ENCODE results near the gene LRP5.

LRP5 gene

GRCh38 chr11:68409748-68410344 lies 97.5 kb downstream of the LRP5 start:
- no peak overlapping the region for H3K4me3 ChIP-seq (ENCODE audit: extremely low read depth, insufficient read depth, low read length, poor library complexity, severe bottlenecking)
- WGBS, 2 experiments (ENCODE audit: insufficient coverage in 2 of 2) = 89 to 92% methylated on average over 30 of the region's 30 CpGs
- no peaks in the 10 kb centered on the region for H3K9me3 ChIP-seq (ENCODE audit: control insufficient read depth, low read length)
- H3K27ac ChIP-seq (ENCODE audit: low read depth, low read length, severe bottlenecking) = no peak overlapping the region
- H3K4me1 ChIP-seq (ENCODE audit: control insufficient read depth, insufficient read depth, low read length, poor library complexity, severe bottlenecking) = no peaks in the 10 kb centered on the region
- peaks cover 77% of the 10 kb centered on the region for H3K36me3 ChIP-seq (ENCODE audit: control insufficient read depth, insufficient read depth, low read length)

- WGBS, 2 experiments (ENCODE audit: insufficient coverage in 2 of 2) = 95 to 99% methylated on average over 15 to 17 of the region's 17 CpGs
- Histone ChIP-seq H3K27ac (ENCODE audit: low read depth, low read length, severe bottlenecking) (no peak overlapping the region), H3K4me1 (ENCODE audit: control insufficient read depth, insufficient read depth, low read length, poor library complexity, severe bottlenecking) (no peaks in the 10 kb centered on the region), H3K36me3 (ENCODE audit: control insufficient read depth, insufficient read depth, low read length) (peaks cover 80% of the 10 kb centered on the region), H3K4me3 (ENCODE audit: extremely low read depth, insufficient read depth, low read length, poor library complexity, severe bottlenecking) (no peak overlapping the region), H3K9me3 (ENCODE audit: control insufficient read depth, low read length) (no peaks in the 10 kb centered on the region)
Measured at GRCh38 chr11:68411501-68411991, 99.2 kb downstream of the LRP5 start.

- H3K36me3 ChIP-seq (ENCODE audit: control insufficient read depth, insufficient read depth, low read length) = peaks cover 78% of the 10 kb centered on the region
Measured at GRCh38 chr11:68412593-68413475, 100.4 kb downstream of the LRP5 start.

GRCh38 chr11:68413591-68413999 lies 101.2 kb downstream of the LRP5 start:
- Histone ChIP-seq H3K9me3 (ENCODE audit: control insufficient read depth, low read length) (no peaks in the 10 kb centered on the region), H3K4me1 (ENCODE audit: control insufficient read depth, insufficient read depth, low read length, poor library complexity, severe bottlenecking) (no peaks in the 10 kb centered on the region), H3K4me3 (ENCODE audit: extremely low read depth, insufficient read depth, low read length, poor library complexity, severe bottlenecking) (no peak overlapping the region), H3K27ac (ENCODE audit: low read depth, low read length, severe bottlenecking) (no peak overlapping the region), H3K36me3 (ENCODE audit: control insufficient read depth, insufficient read depth, low read length) (peaks cover 73% of the 10 kb centered on the region)
- 95 to 96% methylated on average over 27 of the region's 27 CpGs for WGBS, 2 experiments (ENCODE audit: insufficient coverage in 2 of 2)

More at GRCh38 chr11:68412593-68413475, 100.4 kb downstream of the LRP5 start:
- WGBS, 2 experiments (ENCODE audit: insufficient coverage in 2 of 2) = 96 to 97% methylated on average over 23 to 24 of the region's 24 CpGs
- no peak overlapping the region for H3K4me3 ChIP-seq (ENCODE audit: extremely low read depth, insufficient read depth, low read length, poor library complexity, severe bottlenecking)
- no peaks in the 10 kb centered on the region for H3K4me1 ChIP-seq (ENCODE audit: control insufficient read depth, insufficient read depth, low read length, poor library complexity, severe bottlenecking)
- no peak overlapping the region for H3K27ac ChIP-seq (ENCODE audit: low read depth, low read length, severe bottlenecking)
- no peaks in the 10 kb centered on the region for H3K9me3 ChIP-seq (ENCODE audit: control insufficient read depth, low read length)

- no peak overlapping the region for H3K4me3 ChIP-seq (ENCODE audit: extremely low read depth, insufficient read depth, low read length, poor library complexity, severe bottlenecking)
- H3K36me3 ChIP-seq (ENCODE audit: control insufficient read depth, insufficient read depth, low read length) = peaks cover 72% of the 10 kb centered on the region
- H3K4me1 ChIP-seq (ENCODE audit: control insufficient read depth, insufficient read depth, low read length, poor library complexity, severe bottlenecking) = no peaks in the 10 kb centered on the region
- 95% methylated on average over 17 of the region's 19 CpGs for WGBS, 2 experiments (ENCODE audit: insufficient coverage in 2 of 2)
- no peak overlapping the region for H3K27ac ChIP-seq (ENCODE audit: low read depth, low read length, severe bottlenecking)
- no peaks in the 10 kb centered on the region for H3K9me3 ChIP-seq (ENCODE audit: control insufficient read depth, low read length)
Measured at GRCh38 chr11:68414496-68415221, 102.3 kb downstream of the LRP5 start.

GRCh38 chr11:68416070-68416578 lies 103.7 kb downstream of the LRP5 start:
- no peak overlapping the region for H3K27ac ChIP-seq (ENCODE audit: low read depth, low read length, severe bottlenecking)
- no peaks in the 10 kb centered on the region for H3K4me1 ChIP-seq (ENCODE audit: control insufficient read depth, insufficient read depth, low read length, poor library complexity, severe bottlenecking)
- peaks cover 61% of the 10 kb centered on the region for H3K36me3 ChIP-seq (ENCODE audit: control insufficient read depth, insufficient read depth, low read length)
- no peaks in the 10 kb centered on the region for H3K9me3 ChIP-seq (ENCODE audit: control insufficient read depth, low read length)
- H3K4me3 ChIP-seq (ENCODE audit: extremely low read depth, insufficient read depth, low read length, poor library complexity, severe bottlenecking) = no peak overlapping the region
- 96% methylated on average over 20 to 21 of the region's 22 CpGs for WGBS, 2 experiments (ENCODE audit: insufficient coverage in 2 of 2)

GRCh38 chr11:68418648-68419047 lies 106.3 kb downstream of the LRP5 start:
- no peaks in the 10 kb centered on the region for H3K4me1 ChIP-seq (ENCODE audit: control insufficient read depth, insufficient read depth, low read length, poor library complexity, severe bottlenecking)
- peaks cover 40% of the 10 kb centered on the region for H3K36me3 ChIP-seq (ENCODE audit: control insufficient read depth, insufficient read depth, low read length)
- H3K9me3 ChIP-seq (ENCODE audit: control insufficient read depth, low read length) = no peaks in the 10 kb centered on the region
- no peak overlapping the region for H3K4me3 ChIP-seq (ENCODE audit: extremely low read depth, insufficient read depth, low read length, poor library complexity, severe bottlenecking)
- H3K27ac ChIP-seq (ENCODE audit: low read depth, low read length, severe bottlenecking) = no peak overlapping the region
- WGBS, 2 experiments (ENCODE audit: insufficient coverage in 2 of 2) = 72 to 79% methylated on average over 3 to 6 of the region's 6 CpGs

- Histone ChIP-seq H3K4me1 (ENCODE audit: control insufficient read depth, insufficient read depth, low read length, poor library complexity, severe bottlenecking) (no peaks in the 10 kb centered on the region), H3K4me3 (ENCODE audit: extremely low read depth, insufficient read depth, low read length, poor library complexity, severe bottlenecking) (no peak overlapping the region), H3K27ac (ENCODE audit: low read depth, low read length, severe bottlenecking) (no peak overlapping the region), H3K9me3 (ENCODE audit: control insufficient read depth, low read length) (no peaks in the 10 kb centered on the region), H3K36me3 (ENCODE audit: control insufficient read depth, insufficient read depth, low read length) (peaks cover 29% of the 10 kb centered on the region)
- WGBS, 2 experiments (ENCODE audit: insufficient coverage in 2 of 2) = 94 to 96% methylated on average over 5 to 7 of the region's 7 CpGs
Measured at GRCh38 chr11:68420171-68420570, 107.8 kb downstream of the LRP5 start.

GRCh38 chr11:68423481-68423880 lies 111.1 kb downstream of the LRP5 start:
- H3K27ac ChIP-seq (ENCODE audit: low read depth, low read length, severe bottlenecking) = no peak overlapping the region
- no peaks in the 10 kb centered on the region for H3K4me1 ChIP-seq (ENCODE audit: control insufficient read depth, insufficient read depth, low read length, poor library complexity, severe bottlenecking)
- WGBS, 2 experiments (ENCODE audit: insufficient coverage in 2 of 2) = 95 to 97% methylated on average over 12 to 21 of the region's 21 CpGs
- H3K4me3 ChIP-seq (ENCODE audit: extremely low read depth, insufficient read depth, low read length, poor library complexity, severe bottlenecking) = no peak overlapping the region
- H3K9me3 ChIP-seq (ENCODE audit: control insufficient read depth, low read length) = peaks cover 5% of the 10 kb centered on the region
- peaks cover 47% of the 10 kb centered on the region for H3K36me3 ChIP-seq (ENCODE audit: control insufficient read depth, insufficient read depth, low read length)

GRCh38 chr11:68424101-68424632 lies 111.8 kb downstream of the LRP5 start:
- Histone ChIP-seq H3K4me1 (ENCODE audit: control insufficient read depth, insufficient read depth, low read length, poor library complexity, severe bottlenecking) (no peaks in the 10 kb centered on the region), H3K27ac (ENCODE audit: low read depth, low read length, severe bottlenecking) (no peak overlapping the region), H3K4me3 (ENCODE audit: extremely low read depth, insufficient read depth, low read length, poor library complexity, severe bottlenecking) (no peak overlapping the region), H3K9me3 (ENCODE audit: control insufficient read depth, low read length) (peaks cover 6% of the 10 kb centered on the region), H3K36me3 (ENCODE audit: control insufficient read depth, insufficient read depth, low read length) (peaks cover 53% of the 10 kb centered on the region)
- 95 to 96% methylated on average over 14 to 19 of the region's 19 CpGs for WGBS, 2 experiments (ENCODE audit: insufficient coverage in 2 of 2)

Data from mesodermal cell (in vitro differentiated cells).